HG03354 (cell line): ENCODE results near the gene DHFR.

Source experiments
- ATAC-seq: cut with Tn5 transposase; IDR thresholded peaks from one replicate; pipeline ENCODE4 v1.9.1; 2021; ENCODE audit warnings: mild to moderate bottlenecking; ENCODE audit not compliant: unreplicated experiment, poor library complexity, severe bottlenecking

The DHFR gene

GRCh38 chr5:80656425-80656824 lies 1.6 kb upstream of the DHFR start:
- no peak for ATAC-seq

DNA sequence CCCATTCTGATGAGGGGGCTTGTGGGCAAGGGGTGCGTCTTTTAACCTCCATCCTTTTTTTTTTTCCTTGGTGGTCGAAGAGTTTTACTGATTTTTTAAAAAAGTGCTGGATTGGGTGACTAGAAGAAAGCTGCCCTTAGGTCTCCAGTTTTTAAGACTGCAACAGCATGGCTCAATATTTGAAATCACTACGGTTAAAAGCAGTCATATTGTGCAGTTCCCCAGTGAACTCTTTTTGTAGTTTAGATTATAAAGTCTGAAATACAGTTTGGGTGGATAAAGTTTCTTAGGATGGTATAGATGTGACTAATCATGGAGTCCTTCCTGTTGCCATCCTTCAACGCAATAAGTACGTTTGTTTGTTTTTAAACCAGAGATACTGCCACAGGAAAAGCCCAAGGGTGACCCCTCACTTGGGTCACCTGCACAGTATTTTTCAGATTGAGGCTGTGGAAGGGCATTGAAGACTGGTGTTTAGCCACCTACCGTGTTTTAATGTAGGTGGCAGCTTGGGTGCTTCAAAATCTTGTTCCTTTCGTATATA lies 520 bp upstream of the DHFR start:
- no peak for ATAC-seq

DNA sequence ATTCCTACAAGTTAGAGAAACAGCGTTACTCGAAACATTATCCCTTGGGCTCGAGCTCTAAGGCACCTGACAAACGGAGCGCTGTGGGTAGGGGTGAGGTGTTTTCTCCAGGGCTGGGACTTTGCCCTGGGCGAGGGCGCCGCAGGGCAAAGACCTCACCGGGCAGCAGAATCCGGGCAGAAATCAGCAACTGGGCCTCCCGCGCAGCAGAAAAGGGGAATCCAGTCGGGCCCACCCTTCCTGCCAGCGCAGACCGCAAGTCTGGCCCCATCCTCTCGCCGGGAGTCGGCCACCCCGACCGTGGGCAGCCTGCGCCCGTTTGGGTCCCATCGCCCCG lies 761 bp downstream of the DHFR start:
- ATAC-seq, result peak; percentile 1

DNA sequence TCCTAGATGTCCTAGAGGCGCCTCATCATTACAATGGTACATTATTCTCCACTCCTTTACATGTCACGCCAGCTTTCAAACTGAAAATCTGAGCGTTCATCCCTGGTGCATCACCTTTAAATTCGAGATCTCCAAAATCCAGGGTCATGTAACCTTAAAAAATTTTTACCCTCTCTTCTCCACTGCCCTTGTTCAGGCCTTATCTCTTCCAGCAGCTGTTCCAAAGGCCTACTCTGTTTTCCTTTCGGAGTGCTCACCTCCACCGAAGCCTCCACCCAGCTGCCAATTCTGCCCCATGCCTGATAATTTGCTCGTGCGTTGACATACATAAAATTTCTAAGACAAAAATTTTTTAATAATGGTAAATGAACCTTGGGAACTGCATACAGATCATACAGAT lies 1.3 kb downstream of the DHFR start:
- ATAC-seq, result no peak

- no peak for ATAC-seq
These were observed 7.9 kb downstream of the DHFR start for GRCh38 chr5:80646926-80647325.

DNA sequence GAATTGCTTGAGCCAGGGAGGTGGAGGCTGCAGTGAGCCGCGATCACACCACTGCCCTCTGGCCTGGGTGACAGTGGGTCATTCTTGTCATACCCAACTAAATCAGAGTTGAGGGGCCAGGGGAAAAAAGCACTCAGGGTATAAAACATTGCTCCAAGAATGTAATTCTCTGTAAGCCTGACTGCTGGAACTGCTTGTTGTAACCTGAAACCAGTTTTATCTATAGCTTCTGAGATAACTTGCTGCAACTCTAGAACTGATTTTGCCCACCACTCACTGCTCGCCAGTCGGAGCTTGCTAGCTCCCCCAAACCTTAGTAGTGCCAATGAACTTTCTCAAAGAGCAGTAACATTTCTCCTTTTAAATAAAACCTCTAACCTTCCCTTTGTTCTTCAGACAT lies 9.9 kb downstream of the DHFR start:
- ATAC-seq, result no peak

- ATAC-seq, result no peak
These were observed 13.4 kb downstream of the DHFR start for GRCh38 chr5:80641353-80641752.

GRCh38 chr5:80634193-80634592 lies 20.6 kb downstream of the DHFR start:
- ATAC-seq, result no peak

DNA sequence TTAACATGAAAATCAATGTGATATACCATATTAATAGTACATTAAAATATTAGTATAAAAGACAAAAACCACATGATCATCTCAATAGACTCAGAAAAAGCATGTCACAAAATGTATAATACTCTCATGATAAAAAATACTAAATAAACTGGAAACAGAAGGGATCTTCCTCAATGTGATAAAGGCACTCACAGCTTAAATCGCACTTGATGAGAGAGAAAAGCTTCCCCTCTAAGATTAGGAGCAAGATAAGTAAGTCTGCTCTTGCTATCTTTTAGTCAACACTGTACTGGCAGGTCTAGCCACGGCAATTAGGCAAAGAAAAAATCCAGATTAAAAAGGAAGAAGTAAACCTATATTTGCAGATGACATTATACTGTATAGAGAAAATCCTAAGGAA lies 22.1 kb downstream of the DHFR start:
- no peak for ATAC-seq

GRCh38 chr5:80631278-80632259 lies 23.2 kb downstream of the DHFR start:
- no peak for ATAC-seq

DNA sequence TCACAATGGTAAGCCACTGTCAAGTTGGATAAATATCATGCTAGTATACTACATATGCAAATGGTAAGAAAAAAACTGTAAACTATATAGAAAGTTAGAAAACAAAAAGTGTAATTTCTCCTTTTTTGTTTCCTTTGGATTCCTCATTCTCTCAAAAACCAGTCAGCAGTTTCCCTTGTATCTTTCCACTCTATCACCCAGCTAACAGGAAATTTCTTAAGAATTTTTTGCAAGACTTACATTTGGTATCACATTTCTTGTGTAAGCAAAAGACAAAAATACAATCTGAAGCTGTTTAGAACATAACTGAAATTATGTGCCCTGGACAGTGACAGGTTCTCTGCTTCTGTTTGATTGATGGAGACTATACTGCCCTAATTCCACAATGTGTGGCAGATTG lies 25.5 kb downstream of the DHFR start:
- no peak for ATAC-seq

DNA sequence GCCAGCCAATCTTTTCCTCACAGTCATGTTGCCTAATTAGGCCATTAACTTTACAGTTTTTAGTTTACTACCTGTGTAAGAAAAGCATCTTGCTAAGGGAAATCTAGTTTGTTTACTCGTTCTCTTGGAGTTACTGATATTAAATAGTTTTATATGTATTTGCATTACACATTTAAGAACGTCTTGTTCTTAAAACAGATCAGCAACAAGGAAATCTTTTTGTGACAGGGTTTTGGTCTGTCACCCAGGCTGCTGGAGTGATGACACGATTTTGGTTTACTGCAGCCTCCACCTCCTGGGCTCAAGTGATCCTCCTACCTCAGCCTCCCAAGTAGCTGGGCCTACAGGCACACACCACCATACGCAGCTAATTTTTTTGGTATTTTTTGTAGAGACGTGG lies 29.6 kb downstream of the DHFR start:
- ATAC-seq, result no peak

GRCh38 chr5:80623999-80624398 lies 30.8 kb downstream of the DHFR start:
- no peak for ATAC-seq

DNA sequence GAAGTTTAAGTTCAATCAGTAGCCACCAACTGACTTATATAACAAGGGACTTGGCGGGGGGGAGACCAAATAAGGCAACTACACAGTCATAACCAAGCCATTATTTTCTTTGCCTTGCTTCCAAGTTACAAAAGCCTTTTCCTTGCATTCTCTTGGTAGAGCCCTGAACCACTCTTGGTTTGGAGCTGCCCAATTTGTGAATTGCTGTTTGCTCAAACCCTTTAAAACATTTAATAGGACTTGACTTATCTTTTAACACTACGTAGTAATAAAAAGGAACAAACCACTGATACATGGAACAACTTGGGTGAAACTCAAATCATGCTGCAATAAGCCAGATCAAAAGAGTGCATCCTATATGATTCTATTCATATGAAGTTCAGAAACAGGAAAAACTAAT lies 32.0 kb downstream of the DHFR start:
- no peak for ATAC-seq

DNA sequence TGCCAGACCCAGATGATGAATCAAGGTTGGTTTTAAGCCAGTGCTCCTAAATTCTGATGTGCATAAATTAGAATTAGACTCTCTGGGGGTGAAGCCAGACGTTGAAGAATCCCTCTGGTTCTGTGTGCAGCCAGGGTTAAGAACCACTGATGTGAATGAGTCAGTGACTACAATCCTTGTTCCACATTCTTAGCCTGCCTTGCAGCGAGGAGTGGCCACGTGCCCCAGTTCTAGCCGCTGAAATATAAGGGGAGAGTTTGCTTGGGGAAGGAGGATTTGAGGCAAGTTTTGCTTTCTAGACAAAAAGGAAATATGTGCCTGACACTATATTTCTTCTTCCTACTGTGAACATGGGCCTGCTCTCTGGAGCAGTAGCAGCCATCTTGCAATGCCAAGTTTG lies 34.6 kb downstream of the DHFR start:
- ATAC-seq, result no peak

GRCh38 chr5:80619086-80619485 lies 35.7 kb downstream of the DHFR start:
- ATAC-seq, result no peak

GRCh38 chr5:80618438-80618837 lies 36.3 kb downstream of the DHFR start:
- no peak for ATAC-seq

DNA sequence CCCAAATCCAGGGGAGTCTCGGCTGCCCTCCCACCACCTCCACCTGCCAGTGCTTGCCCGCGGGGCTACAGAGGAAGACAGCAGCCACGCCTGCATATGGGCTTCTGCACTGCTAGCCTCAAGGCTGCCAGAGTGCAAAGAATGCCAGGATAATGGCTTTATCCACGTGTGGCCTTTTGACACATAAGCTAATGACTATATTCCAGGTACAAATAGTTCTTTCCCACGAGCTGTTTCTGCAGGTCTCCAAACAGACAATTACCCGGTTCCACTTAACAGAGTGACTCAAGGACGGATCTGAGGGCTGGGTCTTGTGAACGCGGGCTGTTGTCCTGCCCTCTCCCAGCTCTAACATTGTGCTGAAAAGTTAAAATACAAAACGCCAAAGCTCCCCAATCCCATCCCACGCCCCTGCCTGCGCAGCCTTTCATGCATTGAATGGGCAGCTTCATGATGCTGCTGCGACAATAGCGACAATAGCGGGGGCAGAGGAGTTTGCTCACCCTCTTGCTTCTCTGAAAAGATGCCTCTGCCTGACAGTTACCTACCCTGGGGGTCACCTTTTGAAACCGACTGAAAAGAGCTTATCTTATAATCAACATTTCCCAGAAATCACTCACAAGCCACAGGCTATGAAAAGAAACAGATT lies 39.4 kb downstream of the DHFR start:
- no peak for ATAC-seq

DNA sequence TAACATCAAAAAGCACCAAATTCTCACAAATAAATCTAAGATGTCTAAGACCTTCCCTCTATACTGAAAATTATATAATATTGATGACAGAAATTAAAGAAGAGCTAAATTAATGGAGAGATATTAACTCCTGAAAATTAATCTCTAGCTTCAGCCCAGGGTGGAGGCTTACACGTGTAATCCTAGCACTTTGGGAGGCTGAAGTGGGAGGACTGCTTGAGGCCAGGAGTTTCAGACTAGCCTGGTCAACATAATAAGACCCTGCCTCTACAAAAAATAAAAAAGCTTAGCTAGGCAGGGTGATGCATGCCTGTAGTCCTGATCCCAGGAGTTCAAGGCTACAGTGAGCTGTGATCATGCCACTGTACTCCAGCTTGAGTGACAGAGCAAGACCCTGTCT lies 45.1 kb downstream of the DHFR start:
- ATAC-seq, result no peak

- ATAC-seq, result no peak
These were observed 46.1 kb downstream of the DHFR start for GRCh38 chr5:80608731-80609130.

DNA sequence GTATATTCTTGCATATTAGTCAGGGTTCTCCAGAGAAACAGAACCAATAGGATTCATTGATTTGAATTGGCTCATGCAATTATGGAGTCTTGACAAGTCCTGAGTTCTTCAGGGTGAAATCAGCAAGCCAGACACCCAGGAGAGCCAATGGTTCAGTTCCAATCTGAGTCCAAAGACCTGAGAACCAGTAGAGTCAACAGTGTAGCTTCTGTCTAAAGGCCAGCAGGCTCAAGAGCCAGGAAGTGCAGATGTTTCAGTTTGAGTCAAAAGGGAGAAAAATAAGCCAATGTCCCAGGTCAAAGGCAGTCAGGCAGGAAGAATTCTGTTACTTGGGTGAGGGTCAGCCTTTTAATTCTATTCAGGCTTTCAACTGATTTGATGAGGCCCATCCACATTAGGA lies 47.0 kb downstream of the DHFR start:
- ATAC-seq, result peak; percentile 70
